Caco-2 (cell line): Measurements from ENCODE around the gene SREBF1. TPM values are rescaled to one million over a fixed set of nuclear protein-coding genes. Genes with fewer than 3 reads are reported as not detected.
A peak's percentile ranks its signal among the peaks of the same experiment; 100 is the strongest.
"Not testable (repeated sequence)": the region's sequence is repeated elsewhere in the genome, so short reads cannot be mapped to it uniquely, and the experiment has no call there.

Source experiments
- BruUV-seq: library from RNA; stranded (reverse); fragments of 400-500 nt; replicated peaks from 2 replicates; lab custom pipeline; 2021; lab: Mats Ljungman, UMichigan
- CTCF ChIA-PET: fragments of 300-600 bp; sonication (Branson Sonifier 250); formaldehyde crosslinking; loops from one replicate; lab custom pipeline; 2022; ENCODE audit warnings: antibody characterized with exemption; lab: Charles Lee
- POLR2A ChIA-PET: fragments of 300-600 bp; sonication (Branson Sonifier 250); formaldehyde crosslinking; loops from one replicate; lab custom pipeline; 2022; ENCODE audit warnings: antibody characterized with exemption; lab: Charles Lee
- DNase-seq, 2 experiments: peaks; one replicate each; pipeline versions ENCODE4 v3.0.0 to v3.0.0-alpha.2; 2020 to 2022
- H3K27me3 ChIP-seq: replicated peaks from 2 replicates; pipeline ENCODE4 v1.6.0; 2011; ENCODE audit warnings: low read length; ENCODE audit not compliant: control insufficient read depth, insufficient read depth
- H3K36me3 ChIP-seq: 2 replicates; pipeline ENCODE4 v1.5.1; 2011; ENCODE audit warnings: low read length; ENCODE audit not compliant: control insufficient read depth, insufficient read depth
- H3K4me1 ChIP-seq: fragments of 250-450 bp; sonication (Bioruptor Pico); 2 replicates; pipeline ENCODE4 v1.5.1; 2020; ENCODE audit warnings: mild to moderate bottlenecking
- H3K4me3 ChIP-seq: 2 replicates; pipeline ENCODE4 v1.5.1; 2011; ENCODE audit warnings: low read depth, mild to moderate bottlenecking, control low read depth, low read length
- H3K9me3 ChIP-seq: fragments of 250-450 bp; sonication (Bioruptor Pico); 2 replicates; pipeline ENCODE4 v1.5.1; 2020; ENCODE audit warnings: mild to moderate bottlenecking, moderate library complexity
- H3K27ac Mint-ChIP-seq: one replicate; pipeline ENCODE4 v1.8.0; 2022; ENCODE audit warnings: mixed read lengths; ENCODE audit not compliant: unreplicated experiment
- H3K27me3 Mint-ChIP-seq: one replicate; pipeline ENCODE4 v1.8.0; 2022; ENCODE audit warnings: mixed read lengths; ENCODE audit not compliant: insufficient read depth, unreplicated experiment
- H3K36me3 Mint-ChIP-seq: one replicate; pipeline ENCODE4 v1.8.0; 2022; ENCODE audit warnings: mild to moderate bottlenecking, mixed read lengths; ENCODE audit not compliant: insufficient read depth, unreplicated experiment
- H3K4me1 Mint-ChIP-seq: one replicate; pipeline ENCODE4 v1.8.0; 2022; ENCODE audit warnings: low read depth, mixed read lengths; ENCODE audit not compliant: unreplicated experiment
- H3K4me3 Mint-ChIP-seq: one replicate; pipeline ENCODE4 v1.8.0; 2022; ENCODE audit warnings: mild to moderate bottlenecking, moderate library complexity, mixed read lengths; ENCODE audit not compliant: unreplicated experiment
- H3K9me3 Mint-ChIP-seq: one replicate; pipeline ENCODE4 v1.8.0; 2022; ENCODE audit warnings: mixed read lengths; ENCODE audit not compliant: unreplicated experiment
- CTCF ChIP-seq, 2 experiments: fragments of 200-600 bp in 1 of 2; IDR thresholded peaks; 1 replicate in 1 of 2; 2 replicates in 1 of 2; pipeline versions ENCODE4 v1.5.1 to v1.8.0; 2011 to 2022; ENCODE audit warnings: antibody characterized with exemption in 1 of 2, control low read depth in 1 of 2, inconsistent platforms in 1 of 2, low read depth in 1 of 2, low read length in 1 of 2, mild to moderate bottlenecking in 1 of 2, moderate library complexity in 1 of 2; ENCODE audit not compliant: insufficient read depth in 1 of 2, severe bottlenecking in 1 of 2, unreplicated experiment in 1 of 2
- intact Hi-C: fragments of 100-400 bp; cut with micrococcal nuclease; formaldehyde crosslinking; loops from one replicate; pipeline ENCODE4 v1.10.0; 2022; ENCODE audit not compliant: unreplicated experiment
- total RNA-seq: library from RNA; stranded (reverse); gene quantifications from 2 replicates; pipeline ENCODE4 v1.2.3, GENCODE V29; 2022

Gene SREBF1
- total RNA-seq, 1 experiment from 2014 or later = 118 TPM

GRCh38 chr17:17810084-17810894 is 26.5 kb downstream of the SREBF1 start:
- Histone ChIP-seq H3K4me3 (no peak overlapping the region), H3K27me3 (no peaks in the 10 kb centered on the region), H3K36me3 (peaks cover 9% of the 10 kb centered on the region), H3K4me1 (peaks cover 12% of the 10 kb centered on the region), H3K9me3 (no peaks in the 10 kb centered on the region)
- Mint-ChIP-seq H3K27me3 (no peaks in the 10 kb centered on the region), H3K36me3 (peaks cover 97% of the 10 kb centered on the region), H3K27ac (peak overlapping the region; percentile 48), H3K4me1 (no peaks in the 10 kb centered on the region), H3K9me3 (no peaks in the 10 kb centered on the region), H3K4me3 (peak overlapping the region; percentile 28)
- TSS peak; percentile 33 for BruUV-seq
- ChIA-PET CTCF (interaction anchor here (0.7 to 3.0 kb wide), 2 partner anchors 50 to 193 kb away, joined by 5 to 22 read pairs; no protein-coding TSS in a partner anchor), POLR2A (no interaction called here)
- TF ChIP-seq CTCF (IDR thresholded peaks at IDR 0.05; ENCODE audit: insufficient read depth in 1 of 2, low read depth in 1 of 2, low read length in 1 of 2, severe bottlenecking in 1 of 2, unreplicated experiment in 1 of 2) = no peak
- intact Hi-C loops = loop anchor here (10.0 kb wide), 1 partner anchor 225 kb away; the partner anchor contains the start of genes ATPAF2 and GID4
- no peak for DNase-seq

- BruUV-seq = no TSS peak
- H3K4me1 ChIP-seq = peaks cover 12% of the 10 kb centered on the region
- H3K27ac Mint-ChIP-seq = no peak overlapping the region
- no peaks in the 10 kb centered on the region for H3K9me3 Mint-ChIP-seq
- no peaks in the 10 kb centered on the region for H3K4me1 Mint-ChIP-seq
- peaks cover 93% of the 10 kb centered on the region for H3K36me3 Mint-ChIP-seq
- H3K9me3 ChIP-seq = no peaks in the 10 kb centered on the region
- intact Hi-C loops = loop anchor here (10.0 kb wide), 1 partner anchor 225 kb away; the partner anchor contains the start of genes ATPAF2 and GID4
- H3K4me3 Mint-ChIP-seq = no peak overlapping the region
- no peaks in the 10 kb centered on the region for H3K27me3 Mint-ChIP-seq
- H3K4me3 ChIP-seq = no peak overlapping the region
- H3K27me3 ChIP-seq = no peaks in the 10 kb centered on the region
- DNase-seq = no peak
- ChIA-PET CTCF (interaction anchor here (0.7 kb wide), 1 partner anchor 110 kb away, joined by 9 read pairs; no protein-coding TSS in a partner anchor), POLR2A (no interaction called here)
- TF ChIP-seq CTCF (IDR thresholded peaks at IDR 0.05; ENCODE audit: insufficient read depth in 1 of 2, low read depth in 1 of 2, low read length in 1 of 2, severe bottlenecking in 1 of 2, unreplicated experiment in 1 of 2) = no peak
- peaks cover 9% of the 10 kb centered on the region for H3K36me3 ChIP-seq
These were observed 27.2 kb downstream of the SREBF1 start for GRCh38 chr17:17809531-17810083.

GRCh38 chr17:17808706-17809432 is 27.9 kb downstream of the SREBF1 start:
- no peak overlapping the region for H3K4me3 ChIP-seq
- ChIA-PET CTCF (interaction anchor here (0.7 kb wide), 1 partner anchor 110 kb away, joined by 9 read pairs; no protein-coding TSS in a partner anchor), POLR2A (no interaction called here)
- BruUV-seq = no TSS peak
- H3K27ac Mint-ChIP-seq = peak overlapping the region; percentile 63
- H3K4me3 Mint-ChIP-seq = no peak overlapping the region
- H3K36me3 Mint-ChIP-seq = peaks cover 91% of the 10 kb centered on the region
- H3K9me3 Mint-ChIP-seq = no peaks in the 10 kb centered on the region
- H3K36me3 ChIP-seq = peaks cover 9% of the 10 kb centered on the region
- no peaks in the 10 kb centered on the region for H3K4me1 Mint-ChIP-seq
- H3K4me1 ChIP-seq = peaks cover 12% of the 10 kb centered on the region
- H3K27me3 Mint-ChIP-seq = no peaks in the 10 kb centered on the region
- H3K27me3 ChIP-seq = no peaks in the 10 kb centered on the region
- no peak for DNase-seq
- intact Hi-C loops = no loop called here
- no peaks in the 10 kb centered on the region for H3K9me3 ChIP-seq
- TF ChIP-seq CTCF (IDR thresholded peaks at IDR 0.05; ENCODE audit: insufficient read depth in 1 of 2, low read depth in 1 of 2, low read length in 1 of 2, severe bottlenecking in 1 of 2, unreplicated experiment in 1 of 2) = no peak

GRCh38 chr17:17808200-17808599 is 28.6 kb downstream of the SREBF1 start:
- BruUV-seq, H3K4me1 Mint-ChIP-seq, H3K4me3 ChIP-seq, H3K27ac Mint-ChIP-seq, H3K9me3 ChIP-seq, H3K36me3 ChIP-seq, intact Hi-C loops, H3K27me3 ChIP-seq, CTCF ChIA-PET, H3K4me3 Mint-ChIP-seq, DNase-seq, POLR2A ChIA-PET, H3K27me3 Mint-ChIP-seq, H3K9me3 Mint-ChIP-seq: not testable (repeated sequence)
- H3K36me3 Mint-ChIP-seq = peaks cover 90% of the 10 kb centered on the region
- peaks cover 12% of the 10 kb centered on the region for H3K4me1 ChIP-seq
